COLO829 (cell line): ENCODE measurements around the gene NXN.
"Not testable (repeated sequence)": the region's sequence is repeated elsewhere in the genome, so short reads cannot be mapped to it uniquely, and the experiment has no call there.

Experiments
- DNase-seq: peaks from one replicate; pipeline ENCODE4 v3.0.0; 2012; ENCODE audit warnings: low spot score

Gene NXN

DNA sequence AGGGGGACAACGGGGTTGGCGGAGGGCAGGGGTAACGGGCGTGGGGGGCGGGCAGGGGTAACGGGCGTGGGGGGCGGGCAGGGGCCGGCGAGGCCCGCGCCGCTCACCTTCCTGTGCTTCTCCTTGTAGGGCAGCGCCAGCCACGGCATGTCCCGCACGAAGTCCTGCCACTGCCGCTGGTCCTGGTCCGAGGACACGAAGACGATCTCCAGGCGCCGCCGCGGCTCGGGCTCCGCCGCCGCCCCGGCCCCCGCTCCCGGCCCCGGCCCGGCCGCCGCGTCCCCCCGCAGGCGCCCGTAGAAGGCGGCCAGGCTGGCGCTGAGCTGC, 401 bp downstream of the NXN start:
- no peak for DNase-seq

GRCh38 chr17:978103-979093, 1.2 kb downstream of the NXN start:
- DNase-seq, result no peak

DNA sequence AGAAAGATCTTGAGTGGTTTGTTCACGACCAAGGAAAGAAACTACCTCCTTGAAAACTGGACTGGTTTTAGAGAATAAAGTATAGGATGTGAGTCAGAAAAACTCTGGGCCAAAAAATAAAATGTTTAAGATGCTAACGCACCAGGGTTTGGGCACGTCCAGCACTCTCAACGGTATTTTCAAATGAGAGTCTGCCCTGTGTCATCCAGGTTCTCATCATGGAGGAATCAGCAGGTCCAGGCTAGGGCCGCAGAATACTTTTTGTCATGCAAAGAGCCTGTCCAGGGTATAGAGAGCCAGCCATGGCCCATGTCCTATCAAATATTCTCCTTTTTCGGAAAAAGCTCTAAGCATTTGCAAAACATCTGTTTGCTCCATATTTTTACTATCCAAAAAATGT, 2.4 kb downstream of the NXN start:
- no peak for DNase-seq

DNA sequence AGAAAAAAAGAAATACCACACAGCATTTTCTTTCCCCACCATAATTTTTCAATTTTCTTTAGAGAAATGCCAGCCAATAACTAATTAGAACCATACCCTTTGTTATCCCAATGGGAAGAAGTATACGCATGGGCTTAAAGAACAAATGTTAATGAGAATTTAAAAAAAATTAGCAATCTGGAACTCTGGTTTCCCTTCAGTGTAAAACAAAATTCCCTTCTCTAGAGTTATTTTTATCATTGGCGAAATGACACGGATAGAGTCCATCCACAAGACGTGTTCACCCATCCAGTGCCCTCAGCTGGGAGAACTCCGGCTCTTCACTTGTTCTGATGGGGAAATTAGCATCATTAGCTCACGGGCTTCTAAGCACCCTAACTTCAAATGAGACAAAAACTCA, 3.3 kb downstream of the NXN start:
- no peak for DNase-seq

GRCh38 chr17:975371-975915, 4.1 kb downstream of the NXN start:
- DNase-seq, result no peak

DNA sequence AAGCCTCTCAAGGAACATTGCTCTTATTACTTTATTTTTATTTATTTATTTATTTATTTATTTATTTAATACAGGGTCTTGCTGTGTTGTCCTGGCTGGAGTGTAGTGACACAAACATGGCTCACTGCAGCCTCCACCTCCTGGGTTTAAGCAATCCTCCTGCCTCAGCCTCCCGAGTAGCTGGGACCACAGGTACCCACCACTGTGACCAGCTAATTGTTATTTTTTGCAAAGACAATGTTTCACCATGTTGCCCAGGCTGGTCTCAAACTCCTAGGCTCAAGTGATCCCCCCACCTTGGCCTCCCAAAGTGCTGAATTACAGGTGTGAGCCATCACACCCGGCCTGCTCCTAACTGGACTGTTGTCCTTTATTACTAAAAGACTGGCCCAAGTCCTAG, 4.8 kb downstream of the NXN start:
- DNase-seq, result not testable (repeated sequence)

DNA sequence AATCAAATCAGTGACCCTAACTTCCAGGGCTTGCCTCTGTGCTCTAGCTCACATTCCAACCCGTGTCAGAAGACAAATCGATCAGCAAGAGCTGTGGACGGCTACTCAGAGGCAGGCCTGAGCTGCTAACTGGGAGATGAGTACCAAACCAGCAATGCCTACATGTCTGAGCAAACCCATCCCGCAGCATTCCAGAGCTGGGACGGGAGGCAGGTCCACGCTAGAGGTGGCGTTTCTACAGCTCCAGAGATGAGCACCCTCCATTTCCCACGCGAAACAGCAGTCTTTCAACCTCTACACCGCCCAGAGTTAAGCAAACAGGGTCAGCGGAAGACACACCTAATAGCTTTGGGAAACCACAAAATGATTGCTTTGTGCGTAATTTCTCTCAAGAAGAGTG, 6.5 kb downstream of the NXN start:
- DNase-seq, result no peak

DNA sequence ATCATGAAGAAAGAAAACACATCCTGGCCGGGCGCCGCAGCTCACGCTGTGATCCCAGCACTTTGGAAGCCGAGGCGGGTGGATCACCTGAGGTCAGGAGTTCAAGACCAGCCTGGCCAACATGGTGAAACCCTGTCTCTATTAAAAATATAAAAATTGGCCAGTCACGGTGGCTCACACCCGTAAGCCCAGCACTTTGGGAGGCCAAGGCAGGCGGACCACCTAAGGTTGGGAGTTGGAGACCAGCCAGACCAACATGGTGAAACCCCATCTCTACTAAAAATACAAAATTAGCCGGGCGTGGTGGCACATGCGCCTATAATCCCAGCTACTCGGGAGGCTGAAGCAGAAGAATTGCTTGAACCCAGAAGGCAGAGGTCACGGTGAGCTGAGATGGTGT, 7.7 kb downstream of the NXN start:
- DNase-seq, result not testable (repeated sequence)

GRCh38 chr17:970364-970763, 9.2 kb downstream of the NXN start:
- no peak for DNase-seq

DNA sequence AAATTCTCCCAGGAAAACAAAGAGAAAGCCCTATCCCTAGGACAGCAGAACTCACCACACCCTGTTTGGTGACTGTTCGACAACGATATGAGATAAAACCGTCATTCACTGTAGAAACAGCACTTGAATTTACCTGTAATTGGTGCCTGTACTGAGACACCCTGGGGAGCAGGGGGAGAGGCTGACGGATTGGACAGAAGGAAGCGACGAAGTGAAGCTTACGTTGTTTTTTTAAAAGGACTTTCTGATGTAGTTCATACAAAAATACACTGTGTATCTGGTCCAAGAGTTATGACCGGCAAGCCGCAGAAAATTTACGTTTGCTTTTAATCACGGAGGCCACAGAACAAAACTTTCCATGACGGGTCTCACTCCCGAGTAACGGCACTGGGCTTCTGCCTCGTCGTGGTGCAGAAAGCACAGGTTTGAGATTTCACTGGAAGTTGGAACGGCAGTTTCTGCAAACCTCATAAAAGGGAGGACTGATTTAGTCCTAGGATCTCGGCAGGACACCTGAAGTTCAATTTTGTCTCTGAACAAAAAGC, 9.7 kb downstream of the NXN start:
- no peak for DNase-seq

DNA sequence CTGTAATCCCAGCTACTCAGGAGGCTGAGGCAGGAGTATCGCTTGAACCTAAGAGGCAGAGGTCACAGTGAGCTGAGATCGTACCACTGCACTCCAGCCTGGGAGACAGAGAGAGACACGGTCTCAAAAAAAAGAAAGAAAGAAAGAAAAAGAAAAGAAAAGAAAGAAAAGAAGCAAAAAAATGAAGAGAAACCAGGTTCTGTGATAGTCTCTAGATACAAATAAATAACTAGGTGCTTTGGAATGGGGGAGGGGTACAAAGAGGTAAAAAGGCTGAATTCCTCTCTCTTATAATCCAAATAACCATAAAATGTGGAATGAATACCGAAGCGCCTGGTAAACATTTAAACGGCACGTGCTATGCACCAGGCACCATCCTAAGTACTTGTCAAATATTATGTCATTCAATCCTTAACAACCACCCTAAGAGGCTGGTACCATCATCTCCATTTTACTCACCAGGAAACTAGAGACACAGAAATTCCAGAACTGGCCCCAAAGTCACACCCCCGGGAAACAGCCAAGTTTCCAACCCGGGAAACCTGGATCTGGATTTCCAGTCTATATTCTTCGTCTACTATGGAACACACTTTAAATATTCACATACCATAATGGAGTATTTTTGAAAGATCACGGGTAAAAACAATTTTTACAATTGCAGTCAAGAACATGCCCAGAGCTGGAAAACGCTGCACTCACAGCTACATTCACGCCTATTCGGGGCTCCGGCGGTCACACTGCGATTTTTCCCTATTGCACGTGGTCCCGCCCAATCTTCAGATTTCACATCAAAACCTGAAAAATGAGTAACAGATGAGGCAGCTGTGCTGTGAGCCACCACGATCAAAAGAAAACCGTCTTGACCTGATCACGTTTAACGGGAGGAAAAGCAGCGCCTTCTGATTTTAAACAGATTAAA, 10.5 kb downstream of the NXN start:
- DNase-seq, result no peak

GRCh38 chr17:967122-967521, 12.5 kb downstream of the NXN start:
- DNase-seq, result no peak

DNA sequence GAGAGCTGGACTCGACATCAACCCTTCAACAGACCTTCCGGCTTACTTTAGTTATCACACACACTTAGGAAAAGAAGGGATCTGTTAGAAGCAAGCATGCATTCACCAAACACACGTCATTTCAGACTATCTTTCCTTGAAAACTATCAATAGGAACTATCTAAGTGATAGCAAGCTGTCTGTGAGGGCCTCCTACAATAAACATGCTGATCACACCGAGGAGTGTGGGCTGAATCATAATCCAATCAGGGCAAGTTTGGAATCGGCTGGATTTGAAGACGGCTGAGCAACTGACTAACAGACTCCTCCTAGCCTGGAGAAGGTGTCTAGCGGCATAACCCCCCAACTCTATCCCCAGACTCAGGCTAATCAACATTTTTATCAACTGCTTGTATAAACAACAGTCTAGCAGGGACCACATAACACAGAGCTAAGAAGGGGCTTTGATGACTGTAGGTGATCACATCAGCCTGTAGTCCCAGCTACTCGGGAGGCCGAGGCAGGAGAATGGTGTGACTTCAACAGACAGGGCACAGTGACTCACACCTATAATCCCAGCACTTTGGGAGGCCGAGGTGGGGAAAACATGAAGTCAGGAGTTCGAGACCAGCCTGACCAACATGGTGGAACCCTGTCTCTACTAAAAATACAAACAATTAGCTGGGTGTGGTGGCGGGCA, 14.1 kb downstream of the NXN start:
- DNase-seq, result no peak

DNA sequence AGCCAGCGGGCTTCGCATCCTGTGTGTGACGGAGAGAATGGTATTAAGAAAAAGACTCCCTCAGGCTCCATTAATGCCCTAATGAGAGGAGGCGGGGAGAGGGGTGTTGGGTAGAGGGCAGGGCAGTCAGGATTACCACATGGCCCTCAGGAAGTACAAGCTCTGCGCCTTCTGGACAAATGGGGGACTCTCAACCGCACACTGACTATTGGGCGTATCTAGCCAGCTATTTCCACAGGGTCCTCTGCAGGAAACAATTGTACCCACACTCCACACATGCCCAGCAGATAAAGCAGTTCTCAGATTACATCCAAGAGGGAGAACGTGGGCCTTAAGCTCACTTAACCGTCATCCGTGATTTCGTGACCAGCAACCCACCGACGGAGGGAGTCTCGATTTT, 14.7 kb downstream of the NXN start:
- DNase-seq, result no peak

DNA sequence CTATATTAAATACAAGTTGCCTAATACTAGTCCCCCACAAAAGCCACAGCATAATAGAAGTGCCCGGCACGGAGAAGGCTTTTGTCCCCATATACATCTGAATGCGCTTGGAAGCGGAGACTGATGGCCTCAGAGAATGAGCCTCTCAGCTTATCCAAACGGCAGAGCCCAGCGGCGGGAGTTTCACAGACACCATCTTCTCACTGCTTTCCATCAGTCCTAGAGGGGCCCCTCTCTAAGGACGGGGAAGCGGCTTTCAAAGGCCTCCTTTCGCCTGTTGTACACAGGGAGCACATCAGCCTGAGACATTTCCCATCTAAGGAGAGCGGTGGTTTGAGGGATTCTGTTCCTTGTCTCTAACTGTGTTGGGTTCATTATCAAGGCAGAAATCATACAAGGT, 16.9 kb downstream of the NXN start:
- no peak for DNase-seq

- DNase-seq, result no peak
Observed at GRCh38 chr17:962166-962565, 17.4 kb downstream of the NXN start.

- no peak for DNase-seq
Observed at GRCh38 chr17:958712-959451, 20.7 kb downstream of the NXN start.

DNA sequence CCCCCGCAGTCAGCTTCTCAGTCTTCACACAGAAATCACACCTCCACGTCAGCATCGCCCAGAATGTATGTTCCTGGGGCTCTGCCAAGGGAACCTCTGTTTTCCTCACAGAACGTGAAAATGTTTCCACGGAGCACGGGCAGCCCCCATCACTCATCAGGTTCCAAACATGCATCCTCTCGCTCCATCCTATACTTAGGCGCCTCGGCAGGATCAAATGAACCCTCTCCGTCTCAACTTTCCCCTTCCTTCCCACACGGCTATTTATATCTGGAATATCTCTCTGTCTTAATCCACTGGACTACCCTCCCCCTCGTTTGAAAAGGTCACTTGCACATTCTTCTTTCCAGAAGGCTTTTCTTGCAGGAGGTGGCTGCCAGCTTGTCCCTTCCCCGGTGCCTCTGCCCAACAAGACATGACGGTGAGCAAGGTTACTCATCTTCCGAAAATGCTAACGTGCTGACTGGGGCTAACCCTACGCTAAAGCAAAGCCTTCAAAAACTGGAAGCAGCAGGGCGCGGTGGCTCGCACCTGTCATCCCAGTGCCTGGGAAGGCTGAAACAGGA, 21.6 kb downstream of the NXN start:
- no peak for DNase-seq

DNA sequence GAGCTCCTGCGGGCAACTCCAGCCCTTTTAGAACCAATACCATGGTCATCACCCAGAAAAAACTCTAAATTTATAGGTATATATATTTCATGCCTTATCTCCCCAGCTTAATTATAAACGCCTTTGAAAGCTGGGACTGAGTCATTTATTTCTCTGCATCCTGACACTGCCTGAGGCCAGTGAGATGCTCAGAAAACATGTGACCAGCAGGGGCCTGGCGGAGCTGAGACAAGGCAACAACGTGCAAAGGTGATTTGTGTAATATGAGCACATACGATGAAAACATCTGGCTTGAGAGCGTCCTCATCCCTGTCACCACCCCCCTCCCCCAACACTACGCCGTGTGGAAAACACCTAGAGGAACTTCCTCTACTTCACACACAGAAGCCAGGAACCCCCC, 22.7 kb downstream of the NXN start:
- DNase-seq, result peak; percentile 72

DNA sequence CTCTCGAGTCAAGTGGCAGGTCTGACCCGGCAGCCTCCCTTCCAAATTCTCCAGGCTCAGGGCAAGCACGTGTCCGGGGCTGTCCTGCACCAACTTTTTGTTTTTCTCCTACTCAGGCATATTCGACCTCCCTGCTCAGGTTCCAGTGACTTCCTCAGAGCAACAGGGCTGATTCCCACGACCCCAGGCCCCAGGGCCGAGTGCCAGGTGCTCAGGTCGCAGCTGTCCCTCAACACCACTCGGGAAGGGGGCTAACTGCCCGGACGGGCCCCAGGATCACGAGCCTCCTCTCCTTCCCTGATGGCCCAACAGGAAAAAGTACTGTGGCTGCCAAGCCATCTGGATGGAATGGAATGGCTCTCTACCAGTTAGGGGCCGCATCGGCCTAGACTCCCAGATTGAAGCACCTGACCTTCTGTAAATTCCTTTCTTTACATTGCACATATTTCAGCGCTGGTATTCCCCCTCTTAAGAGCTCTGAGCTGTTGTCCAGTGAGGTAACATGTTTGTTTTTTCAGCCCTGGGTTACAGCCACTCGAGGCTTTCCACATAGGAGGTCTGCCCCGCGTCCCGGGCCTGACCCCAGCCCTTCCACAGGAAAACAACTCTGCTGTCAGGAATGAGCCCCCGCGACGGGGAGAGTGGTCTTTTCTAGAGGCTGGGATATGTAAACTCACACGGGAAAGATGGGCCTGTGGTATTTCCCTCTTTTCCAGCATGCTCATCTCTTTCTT, 25.0 kb downstream of the NXN start:
- DNase-seq, result no peak
